Activated T-helper 17 cell treated with anti-CD3 and anti-CD28 coated beads, Interleukin-2, amount 50 U/mL, for 72 hours (primary cell): ENCODE data around the gene SCN5A. TPM values are rescaled to one million over a fixed set of nuclear protein-coding genes. Genes with fewer than 3 reads are reported as not detected.

Experiments used
- ATAC-seq: fragments of 150-1000 bp; cut with Tn5 transposase; replicated peaks from 2 replicates; pipeline ENCODE4 v1.10.0; 2021; ENCODE audit warnings: mild to moderate bottlenecking, moderate library complexity
- H3K27ac Mint-ChIP-seq: one replicate; pipeline ENCODE4 v1.8.0; 2022; ENCODE audit warnings: mixed read lengths
- H3K27me3 Mint-ChIP-seq: one replicate; pipeline ENCODE4 v1.8.0; 2022; ENCODE audit warnings: mixed read lengths
- H3K36me3 Mint-ChIP-seq: one replicate; pipeline ENCODE4 v1.8.0; 2022; ENCODE audit warnings: low read depth, mild to moderate bottlenecking, mixed read lengths
- H3K4me1 Mint-ChIP-seq: one replicate; pipeline ENCODE4 v1.8.0; 2022; ENCODE audit warnings: mixed read lengths
- H3K4me3 Mint-ChIP-seq: one replicate; pipeline ENCODE4 v1.8.0; 2022; ENCODE audit warnings: mild to moderate bottlenecking, mixed read lengths
- H3K9me3 Mint-ChIP-seq: one replicate; pipeline ENCODE4 v1.8.0; 2022; ENCODE audit warnings: mixed read lengths
- total RNA-seq, 2 donors: library from RNA; stranded (reverse); gene quantifications; one replicate each; pipeline ENCODE4 v1.2.3, GENCODE V29; 2022

The SCN5A gene
- total RNA-seq, 2 donors from 2014 or later = 0.35 to 0.85 TPM

GRCh38 chr3:38620236-38620635, 29.3 kb downstream of the SCN5A start:
- ATAC-seq = no peak
- H3K27me3 Mint-ChIP-seq = peaks cover 5% of the 10 kb centered on the region
- no peak overlapping the region for H3K27ac Mint-ChIP-seq
- no peaks in the 10 kb centered on the region for H3K9me3 Mint-ChIP-seq
- no peaks in the 10 kb centered on the region for H3K4me1 Mint-ChIP-seq
- H3K4me3 Mint-ChIP-seq = no peak overlapping the region
- H3K36me3 Mint-ChIP-seq = no peaks in the 10 kb centered on the region

GRCh38 chr3:38618343-38618742, 31.1 kb downstream of the SCN5A start:
- H3K27me3 Mint-ChIP-seq = peaks cover 5% of the 10 kb centered on the region
- no peaks in the 10 kb centered on the region for H3K9me3 Mint-ChIP-seq
- no peaks in the 10 kb centered on the region for H3K4me1 Mint-ChIP-seq
- no peak for ATAC-seq
- no peak overlapping the region for H3K27ac Mint-ChIP-seq
- no peaks in the 10 kb centered on the region for H3K36me3 Mint-ChIP-seq
- no peak overlapping the region for H3K4me3 Mint-ChIP-seq

GRCh38 chr3:38617586-38617985, 31.9 kb downstream of the SCN5A start:
- Mint-ChIP-seq H3K4me1 (no peaks in the 10 kb centered on the region), H3K4me3 (no peak overlapping the region), H3K27ac (no peak overlapping the region), H3K9me3 (no peaks in the 10 kb centered on the region), H3K36me3 (no peaks in the 10 kb centered on the region), H3K27me3 (peaks cover 5% of the 10 kb centered on the region)
- ATAC-seq = no peak

- Mint-ChIP-seq H3K36me3 (no peaks in the 10 kb centered on the region), H3K4me3 (no peak overlapping the region), H3K9me3 (no peaks in the 10 kb centered on the region), H3K4me1 (no peaks in the 10 kb centered on the region), H3K27me3 (peaks cover 5% of the 10 kb centered on the region), H3K27ac (no peak overlapping the region)
- ATAC-seq = no peak
These were observed 32.4 kb downstream of the SCN5A start for GRCh38 chr3:38617137-38617536.

- no peaks in the 10 kb centered on the region for H3K36me3 Mint-ChIP-seq
These were observed 32.8 kb downstream of the SCN5A start for GRCh38 chr3:38616658-38617057.

GRCh38 chr3:38616111-38616510, 33.4 kb downstream of the SCN5A start:
- peaks cover 5% of the 10 kb centered on the region for H3K27me3 Mint-ChIP-seq
- H3K36me3 Mint-ChIP-seq = no peaks in the 10 kb centered on the region
- H3K4me3 Mint-ChIP-seq = no peak overlapping the region
- ATAC-seq = no peak
- H3K27ac Mint-ChIP-seq = no peak overlapping the region
- no peaks in the 10 kb centered on the region for H3K4me1 Mint-ChIP-seq
- H3K9me3 Mint-ChIP-seq = no peaks in the 10 kb centered on the region

More at GRCh38 chr3:38616658-38617057, 32.8 kb downstream of the SCN5A start:
- no peak for ATAC-seq
- Mint-ChIP-seq H3K4me1 (no peaks in the 10 kb centered on the region), H3K27ac (no peak overlapping the region), H3K4me3 (no peak overlapping the region), H3K27me3 (peaks cover 5% of the 10 kb centered on the region), H3K9me3 (no peaks in the 10 kb centered on the region)

GRCh38 chr3:38614651-38615352, 34.7 kb downstream of the SCN5A start:
- no peaks in the 10 kb centered on the region for H3K9me3 Mint-ChIP-seq
- peaks cover 5% of the 10 kb centered on the region for H3K27me3 Mint-ChIP-seq
- H3K4me1 Mint-ChIP-seq = no peaks in the 10 kb centered on the region
- no peak overlapping the region for H3K4me3 Mint-ChIP-seq
- ATAC-seq = no peak
- no peak overlapping the region for H3K27ac Mint-ChIP-seq
- H3K36me3 Mint-ChIP-seq = no peaks in the 10 kb centered on the region

- no peak overlapping the region for H3K4me3 Mint-ChIP-seq
- H3K4me1 Mint-ChIP-seq = no peaks in the 10 kb centered on the region
These were observed 35.4 kb downstream of the SCN5A start for GRCh38 chr3:38614091-38614490.

GRCh38 chr3:38613426-38613825, 36.1 kb downstream of the SCN5A start:
- Mint-ChIP-seq H3K36me3 (no peaks in the 10 kb centered on the region), H3K4me1 (no peaks in the 10 kb centered on the region), H3K4me3 (no peak overlapping the region), H3K9me3 (no peaks in the 10 kb centered on the region), H3K27ac (no peak overlapping the region), H3K27me3 (no peaks in the 10 kb centered on the region)
- no peak for ATAC-seq

More at GRCh38 chr3:38614091-38614490, 35.4 kb downstream of the SCN5A start:
- H3K27me3 Mint-ChIP-seq = peaks cover 4% of the 10 kb centered on the region
- ATAC-seq = no peak
- H3K9me3 Mint-ChIP-seq = no peaks in the 10 kb centered on the region
- no peaks in the 10 kb centered on the region for H3K36me3 Mint-ChIP-seq
- H3K27ac Mint-ChIP-seq = no peak overlapping the region

GRCh38 chr3:38611866-38612265, 37.6 kb downstream of the SCN5A start:
- Mint-ChIP-seq H3K36me3 (no peaks in the 10 kb centered on the region), H3K4me1 (no peaks in the 10 kb centered on the region), H3K9me3 (no peaks in the 10 kb centered on the region), H3K27me3 (peaks cover 2% of the 10 kb centered on the region), H3K27ac (no peak overlapping the region), H3K4me3 (no peak overlapping the region)
- no peak for ATAC-seq

GRCh38 chr3:38610934-38611333, 38.6 kb downstream of the SCN5A start:
- Mint-ChIP-seq H3K27me3 (peaks cover 4% of the 10 kb centered on the region), H3K9me3 (no peaks in the 10 kb centered on the region), H3K4me1 (no peaks in the 10 kb centered on the region), H3K27ac (no peak overlapping the region), H3K36me3 (no peaks in the 10 kb centered on the region), H3K4me3 (no peak overlapping the region)
- ATAC-seq = no peak

GRCh38 chr3:38610436-38610835, 39.1 kb downstream of the SCN5A start:
- Mint-ChIP-seq H3K4me1 (no peaks in the 10 kb centered on the region), H3K4me3 (no peak overlapping the region), H3K9me3 (no peaks in the 10 kb centered on the region), H3K36me3 (no peaks in the 10 kb centered on the region), H3K27ac (no peak overlapping the region), H3K27me3 (peaks cover 4% of the 10 kb centered on the region)
- no peak for ATAC-seq

GRCh38 chr3:38609386-38610111, 39.9 kb downstream of the SCN5A start:
- Mint-ChIP-seq H3K9me3 (no peaks in the 10 kb centered on the region), H3K27ac (no peak overlapping the region), H3K27me3 (peaks cover 4% of the 10 kb centered on the region), H3K4me1 (no peaks in the 10 kb centered on the region), H3K4me3 (no peak overlapping the region), H3K36me3 (no peaks in the 10 kb centered on the region)
- ATAC-seq = no peak

GRCh38 chr3:38608961-38609360, 40.5 kb downstream of the SCN5A start:
- H3K27ac Mint-ChIP-seq = no peak overlapping the region
- H3K4me3 Mint-ChIP-seq = no peak overlapping the region
- H3K9me3 Mint-ChIP-seq = no peaks in the 10 kb centered on the region
- H3K36me3 Mint-ChIP-seq = no peaks in the 10 kb centered on the region
- no peaks in the 10 kb centered on the region for H3K4me1 Mint-ChIP-seq
- peaks cover 4% of the 10 kb centered on the region for H3K27me3 Mint-ChIP-seq
- ATAC-seq = no peak

- Mint-ChIP-seq H3K9me3 (no peaks in the 10 kb centered on the region), H3K27ac (no peak overlapping the region), H3K27me3 (peaks cover 4% of the 10 kb centered on the region), H3K4me1 (no peaks in the 10 kb centered on the region), H3K36me3 (no peaks in the 10 kb centered on the region), H3K4me3 (no peak overlapping the region)
- ATAC-seq = no peak
These were observed 41.3 kb downstream of the SCN5A start for GRCh38 chr3:38608086-38608775.
